ENCODE results near the gene DSG3.

DNA sequence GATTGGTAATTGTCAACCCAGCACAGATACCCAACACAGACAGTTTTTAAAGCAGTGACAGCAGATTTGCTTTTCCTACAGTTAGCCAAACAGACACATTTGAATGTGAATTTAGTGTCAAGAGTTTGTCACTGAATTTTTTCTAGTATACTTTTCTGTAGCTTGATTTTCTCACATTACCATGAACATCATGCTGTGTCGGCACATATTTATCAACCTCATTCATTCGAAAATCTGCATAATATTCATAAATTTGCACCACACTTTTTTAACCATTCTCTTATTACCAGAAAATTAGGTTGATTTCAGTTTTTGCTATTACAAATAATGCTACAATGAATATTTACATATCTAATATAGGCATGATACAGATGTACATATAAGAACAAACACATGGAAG is 27.0 kb upstream of the DSG3 start:
- TF ChIP-seq, protein P1, sequence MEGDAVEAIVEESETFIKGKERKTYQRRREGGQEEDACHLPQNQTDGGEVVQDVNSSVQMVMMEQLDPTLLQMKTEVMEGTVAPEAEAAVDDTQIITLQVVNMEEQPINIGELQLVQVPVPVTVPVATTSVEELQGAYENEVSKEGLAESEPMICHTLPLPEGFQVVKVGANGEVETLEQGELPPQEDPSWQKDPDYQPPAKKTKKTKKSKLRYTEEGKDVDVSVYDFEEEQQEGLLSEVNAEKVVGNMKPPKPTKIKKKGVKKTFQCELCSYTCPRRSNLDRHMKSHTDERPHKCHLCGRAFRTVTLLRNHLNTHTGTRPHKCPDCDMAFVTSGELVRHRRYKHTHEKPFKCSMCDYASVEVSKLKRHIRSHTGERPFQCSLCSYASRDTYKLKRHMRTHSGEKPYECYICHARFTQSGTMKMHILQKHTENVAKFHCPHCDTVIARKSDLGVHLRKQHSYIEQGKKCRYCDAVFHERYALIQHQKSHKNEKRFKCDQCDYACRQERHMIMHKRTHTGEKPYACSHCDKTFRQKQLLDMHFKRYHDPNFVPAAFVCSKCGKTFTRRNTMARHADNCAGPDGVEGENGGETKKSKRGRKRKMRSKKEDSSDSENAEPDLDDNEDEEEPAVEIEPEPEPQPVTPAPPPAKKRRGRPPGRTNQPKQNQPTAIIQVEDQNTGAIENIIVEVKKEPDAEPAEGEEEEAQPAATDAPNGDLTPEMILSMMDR (IDR thresholded peaks at IDR 0.05) = no peak
- no peak for TF ChIP-seq ZFX (IDR thresholded peaks at IDR 0.05; ENCODE audit: borderline replicate concordance)

Measured in 22Rv1 (cell line).